PFSK-1 (cell line): ENCODE results near the gene HSD17B14.

Experiments
- FOXP2 ChIP-seq: optimal IDR thresholded peaks from 2 replicates; pipeline ENCODE3; 2011; ENCODE audit warnings: borderline replicate concordance, control low read depth, inconsistent platforms; ENCODE audit not compliant: insufficient read depth; ENCODE audit errors: extremely low read length, extremely low read depth
- POLR2AphosphoS5 ChIP-seq: IDR thresholded peaks from 2 replicates; pipeline ENCODE4 v1.6.1; 2012; ENCODE audit warnings: low read depth, mild to moderate bottlenecking, control low read depth, low read length, moderate library complexity
- REST ChIP-seq, 2 experiments: IDR thresholded peaks; 2 replicates each; pipeline versions ENCODE4 v1.6.1 to v1.8.0; 2011 to 2012; ENCODE audit warnings: low read depth in 2 of 2, low read length in 2 of 2, control low read depth in 1 of 2, inconsistent platforms in 1 of 2, mild to moderate bottlenecking in 1 of 2, moderate library complexity in 1 of 2; ENCODE audit not compliant: insufficient read depth in 1 of 2
- SIN3A ChIP-seq: IDR thresholded peaks from 2 replicates; pipeline ENCODE4 v1.6.1; 2012; ENCODE audit warnings: mild to moderate bottlenecking, low read length, moderate library complexity, borderline replicate concordance; ENCODE audit not compliant: insufficient read depth
- TAF1 ChIP-seq: IDR thresholded peaks from 2 replicates; pipeline ENCODE4 v1.6.1; 2012; ENCODE audit warnings: low read length, control low read depth, borderline replicate concordance; ENCODE audit not compliant: insufficient read depth

- no peak for TF ChIP-seq REST (IDR thresholded peaks at IDR 0.05; ENCODE audit: insufficient read depth in 1 of 2, low read depth in 2 of 2, low read length in 2 of 2)
- TF ChIP-seq SIN3A = no peak
- no peak for TF ChIP-seq TAF1
- no peak for TF ChIP-seq POLR2AphosphoS5
- TF ChIP-seq FOXP2 = no peak
These were observed 20.6 kb upstream of the HSD17B14 start for GRCh38 chr19:48856921-48857320.
